Ureter (tissue), 1 donor: Measurements from ENCODE around the gene TMEM128. TPM values are rescaled to one million over a fixed set of nuclear protein-coding genes. Genes with fewer than 3 reads are reported as not detected.
"Not testable (repeated sequence)": the region's sequence is repeated elsewhere in the genome, so short reads cannot be mapped to it uniquely, and the experiment has no call there.

Source experiments
- DNase-seq: peaks from one replicate; pipeline ENCODE4 v3.0.0-alpha.2; 2020; ENCODE audit warnings: low spot score
- total RNA-seq: library from RNA; stranded (reverse); gene quantifications from one replicate; pipeline ENCODE4 v1.2.4, GENCODE V29; 2023
- donor health status: DM: yes; HTN: yes; CAD: no.

The TMEM128 gene
- total RNA-seq, 1 donor from 2014 or later = 26.8 TPM

DNA sequence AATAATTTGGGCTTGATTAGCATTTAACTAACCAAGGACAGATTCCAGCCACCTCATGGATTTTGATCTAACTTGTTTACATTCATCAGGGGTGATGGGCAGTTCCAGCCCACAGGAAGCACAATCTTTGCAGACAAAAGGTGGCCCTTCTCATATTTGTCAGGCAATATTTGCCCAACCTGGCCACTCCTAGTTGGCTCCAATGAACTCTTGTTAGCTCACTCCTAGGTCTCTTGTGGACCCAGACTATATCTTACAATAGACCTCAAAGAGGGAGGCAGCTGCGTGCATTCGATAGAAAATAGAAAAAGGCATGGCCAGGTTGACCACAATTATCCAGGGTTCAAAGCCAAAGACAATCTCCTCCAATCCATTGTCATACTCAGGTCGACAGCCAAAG, 59.5 kb downstream of the TMEM128 start:
- not testable (repeated sequence) for DNase-seq

Other genes with a start within 250 kb of the TMEM128 start
- not detected for gene OTOP1, start 21.3 kb downstream of the TMEM128 start, total RNA-seq
- gene LYAR, start 41.9 kb upstream of the TMEM128 start, total RNA-seq = 14.6 TPM
- gene ZBTB49, start 42.0 kb upstream of the TMEM128 start, total RNA-seq = 11.9 TPM
- 28.3 TPM for gene NSG1, start 138.9 kb upstream of the TMEM128 start, total RNA-seq